Fibroblast of lung (primary cell): ENCODE data around the gene VEGFC.

Source experiments
- CTCF ChIP-seq, 2 donors: IDR thresholded peaks in 1 of 2; conservative IDR thresholded peaks in 1 of 2; 1 replicate in 1 of 2; 2 replicates in 1 of 2; pipeline ENCODE4 v1.5.1; 2011 to 2012; ENCODE audit warnings: low read length in 2 of 2, control low read depth in 1 of 2, inconsistent platforms in 1 of 2, low read depth in 1 of 2, mild to moderate bottlenecking in 1 of 2
- EZH2 ChIP-seq: IDR thresholded peaks from 2 replicates; pipeline ENCODE4 v1.5.1; 2012; ENCODE audit warnings: low read length, control low read depth, mild to moderate bottlenecking; ENCODE audit errors: missing control alignments

DNA sequence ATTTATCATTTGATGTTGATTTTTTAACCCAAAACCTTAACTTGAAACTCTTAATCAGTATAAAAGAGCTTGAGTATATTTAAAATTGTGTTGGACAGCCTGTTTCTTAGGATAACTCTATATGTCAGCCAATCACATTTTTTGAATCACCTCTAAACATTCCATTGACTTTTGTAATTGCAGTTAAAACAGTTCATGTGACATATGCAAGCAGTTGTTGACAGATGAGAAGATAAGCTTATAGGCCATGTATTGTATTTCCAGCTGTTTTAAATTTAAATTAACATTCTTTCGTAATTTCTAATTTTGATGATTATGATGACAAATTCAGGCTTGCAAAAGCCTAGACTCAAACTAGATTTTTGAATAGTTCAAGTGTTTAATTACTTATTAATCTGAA is 17.4 kb downstream of the VEGFC start:
- TF ChIP-seq CTCF (conservative IDR thresholded peaks at IDR 0.05 in 1 of 2, IDR thresholded peaks at IDR 0.05 in 1 of 2; ENCODE audit: low read depth in 1 of 2, low read length in 2 of 2) (no peak), EZH2 (no peak)
